Measurements from ENCODE around the gene MT1G.

MT1G gene

GRCh38 chr16:56662357-56663354, 5.2 kb downstream of the MT1G start:
- Histone ChIP-seq H3K27ac (no peak overlapping the region), H3K4me1 (ENCODE audit: control insufficient read depth in 1 of 2, insufficient read depth in 1 of 2, low read depth in 1 of 2, low read length in 1 of 2) (peaks cover 8 to 10% of the 10 kb centered on the region in 2 experiments), H3K27me3 (peaks cover 89% of the 10 kb centered on the region), H3K4me3 (ENCODE audit: low read depth in 1 of 2, low read length in 1 of 2) (no peak overlapping the region), H3K36me3 (no peaks in the 10 kb centered on the region), H3K9me3 (no peaks in the 10 kb centered on the region)
- TF ChIP-seq CTCF (IDR thresholded peaks at IDR 0.05) = no peak

- peak overlapping the region; percentile 56 to 72 for H3K4me3 ChIP-seq (ENCODE audit: low read depth in 1 of 2, low read length in 1 of 2)
Observed at GRCh38 chr16:56658327-56658875, 9.5 kb downstream of the MT1G start.

GRCh38 chr16:56657555-56658326, 10.1 kb downstream of the MT1G start, which contains the start of gene MT1F:
MT1F (plus strand) TSS chr16:56657959; CDS start chr16:56658059, 100 bp downstream.
- H3K9me3 ChIP-seq = no peaks in the 10 kb centered on the region
- peak within 1 kb of the TSS; percentile 56 to 72 for H3K4me3 ChIP-seq (ENCODE audit: low read depth in 1 of 2, low read length in 1 of 2)
- peaks cover 9 to 14% of the 10 kb centered on the region in 2 experiments for H3K4me1 ChIP-seq (ENCODE audit: control insufficient read depth in 1 of 2, insufficient read depth in 1 of 2, low read depth in 1 of 2, low read length in 1 of 2)
- H3K27me3 ChIP-seq = peaks cover 81% of the 10 kb centered on the region
- no peak for TF ChIP-seq CTCF (IDR thresholded peaks at IDR 0.05)
- no peaks in the 10 kb centered on the region for H3K36me3 ChIP-seq
- no peak within 1 kb of the TSS for H3K27ac ChIP-seq

More at GRCh38 chr16:56658327-56658875, 9.5 kb downstream of the MT1G start:
- TF ChIP-seq CTCF (IDR thresholded peaks at IDR 0.05) = no peak
- no peaks in the 10 kb centered on the region for H3K36me3 ChIP-seq
- H3K4me1 ChIP-seq (ENCODE audit: control insufficient read depth in 1 of 2, insufficient read depth in 1 of 2, low read depth in 1 of 2, low read length in 1 of 2) = peaks cover 9 to 14% of the 10 kb centered on the region in 2 experiments
- peaks cover 81% of the 10 kb centered on the region for H3K27me3 ChIP-seq
- H3K27ac ChIP-seq = no peak overlapping the region
- no peaks in the 10 kb centered on the region for H3K9me3 ChIP-seq

- peaks cover 88% of the 10 kb centered on the region for H3K27me3 ChIP-seq
- no peaks in the 10 kb centered on the region for H3K9me3 ChIP-seq
- H3K4me1 ChIP-seq (ENCODE audit: control insufficient read depth in 1 of 2, insufficient read depth in 1 of 2, low read depth in 1 of 2, low read length in 1 of 2) = peaks cover 7 to 9% of the 10 kb centered on the region in 2 experiments
- H3K4me3 ChIP-seq (ENCODE audit: low read depth in 1 of 2, low read length in 1 of 2) = no peak overlapping the region
- no peaks in the 10 kb centered on the region for H3K36me3 ChIP-seq
- TF ChIP-seq CTCF (IDR thresholded peaks at IDR 0.05) = no peak
- H3K27ac ChIP-seq = no peak overlapping the region
Observed at GRCh38 chr16:56653218-56653617, 14.6 kb downstream of the MT1G start.

- H3K4me3 ChIP-seq (ENCODE audit: low read depth in 1 of 2, low read length in 1 of 2) = no peak overlapping the region
- TF ChIP-seq CTCF (IDR thresholded peaks at IDR 0.05) = no peak
Observed at GRCh38 chr16:56652600-56652999, 15.3 kb downstream of the MT1G start.

More at GRCh38 chr16:56652600-56652999, 15.3 kb downstream of the MT1G start:
- Histone ChIP-seq H3K27me3 (peaks cover 92% of the 10 kb centered on the region), H3K9me3 (no peaks in the 10 kb centered on the region), H3K27ac (no peak overlapping the region), H3K4me1 (ENCODE audit: control insufficient read depth in 1 of 2, insufficient read depth in 1 of 2, low read depth in 1 of 2, low read length in 1 of 2) (peaks cover under 1 to 4% of the 10 kb centered on the region in 2 experiments), H3K36me3 (no peaks in the 10 kb centered on the region)

Data from neutrophil (primary cell).